HG03565 (cell line): Measurements from ENCODE around the gene RGS14.
A peak's percentile ranks its signal among the peaks of the same experiment; 100 is the strongest.

Source experiments
- ATAC-seq: cut with Tn5 transposase; IDR thresholded peaks from one replicate; pipeline ENCODE4 v1.9.1; 2021; ENCODE audit warnings: mild to moderate bottlenecking, moderate library complexity; ENCODE audit not compliant: unreplicated experiment

Gene RGS14, protein sequence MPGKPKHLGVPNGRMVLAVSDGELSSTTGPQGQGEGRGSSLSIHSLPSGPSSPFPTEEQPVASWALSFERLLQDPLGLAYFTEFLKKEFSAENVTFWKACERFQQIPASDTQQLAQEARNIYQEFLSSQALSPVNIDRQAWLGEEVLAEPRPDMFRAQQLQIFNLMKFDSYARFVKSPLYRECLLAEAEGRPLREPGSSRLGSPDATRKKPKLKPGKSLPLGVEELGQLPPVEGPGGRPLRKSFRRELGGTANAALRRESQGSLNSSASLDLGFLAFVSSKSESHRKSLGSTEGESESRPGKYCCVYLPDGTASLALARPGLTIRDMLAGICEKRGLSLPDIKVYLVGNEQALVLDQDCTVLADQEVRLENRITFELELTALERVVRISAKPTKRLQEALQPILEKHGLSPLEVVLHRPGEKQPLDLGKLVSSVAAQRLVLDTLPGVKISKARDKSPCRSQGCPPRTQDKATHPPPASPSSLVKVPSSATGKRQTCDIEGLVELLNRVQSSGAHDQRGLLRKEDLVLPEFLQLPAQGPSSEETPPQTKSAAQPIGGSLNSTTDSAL

DNA sequence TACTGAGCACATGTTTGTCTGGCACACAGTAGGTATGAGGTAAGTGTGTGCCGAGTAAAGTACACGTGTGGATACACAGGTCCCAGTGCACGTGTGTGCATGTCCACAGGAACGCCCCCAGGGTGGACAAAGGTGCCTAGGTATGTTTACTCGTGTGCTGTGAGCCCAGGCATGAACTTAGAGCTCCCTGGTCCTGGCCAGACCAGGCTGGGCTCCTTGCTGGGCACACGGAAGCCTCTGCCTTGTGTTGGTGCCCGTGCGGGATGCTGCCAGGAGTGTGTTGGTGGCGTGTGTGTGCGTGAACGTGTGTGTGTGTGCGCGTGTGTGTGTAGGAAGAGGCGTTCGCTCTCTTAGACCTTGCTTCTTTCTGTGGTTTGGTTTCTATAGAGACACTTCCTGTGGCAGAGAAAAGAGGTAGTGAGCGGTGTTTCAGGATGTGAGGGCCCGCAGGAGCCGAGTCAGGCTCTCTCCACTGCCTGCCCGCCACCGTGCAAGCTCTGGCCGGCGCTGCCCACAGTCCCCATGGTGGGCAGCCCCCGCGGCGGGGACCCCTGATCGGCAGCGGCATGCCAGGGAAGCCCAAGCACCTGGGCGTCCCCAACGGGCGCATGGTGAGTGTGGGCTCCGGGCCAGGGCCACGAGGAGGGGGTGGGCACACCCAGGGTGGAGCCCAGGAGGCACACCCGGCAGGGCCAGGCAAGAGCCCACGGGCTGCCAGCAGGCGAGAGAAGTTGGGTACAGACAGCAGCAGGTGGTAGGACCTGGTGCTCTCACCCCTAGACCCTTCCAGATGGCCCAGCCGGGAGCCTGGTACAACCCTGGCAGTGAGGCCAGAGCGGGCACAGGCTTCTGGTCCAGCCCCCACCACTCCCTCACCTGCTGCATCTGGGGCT, at the start of gene RGS14:
TSS of gene RGS14 (plus strand) at position 466 of the 893 bp plus-strand sequence. CDS start at position 567, 101 bp downstream.
- peak; percentile 85 for ATAC-seq

DNA sequence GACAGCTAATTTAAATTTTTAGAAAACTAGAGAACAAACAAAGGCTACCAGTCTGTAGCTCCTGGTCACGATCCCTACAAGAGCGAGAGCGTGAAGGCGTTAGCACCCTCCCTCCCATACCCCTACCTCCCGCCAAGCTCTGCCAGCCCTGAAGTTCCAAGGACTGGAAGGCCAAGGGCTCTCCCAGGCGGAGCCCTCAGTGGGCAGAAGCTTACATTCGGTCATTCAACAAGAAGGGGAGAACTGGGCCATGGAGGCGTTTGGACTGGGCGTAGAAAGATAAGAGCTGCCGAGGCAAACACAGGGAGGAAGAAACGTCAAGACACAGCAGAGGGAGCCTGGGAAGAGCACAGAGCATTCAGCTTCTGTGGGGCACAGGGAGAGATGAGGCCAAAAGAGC, 49.0 kb upstream of the RGS14 start:
- ATAC-seq = no peak

DNA sequence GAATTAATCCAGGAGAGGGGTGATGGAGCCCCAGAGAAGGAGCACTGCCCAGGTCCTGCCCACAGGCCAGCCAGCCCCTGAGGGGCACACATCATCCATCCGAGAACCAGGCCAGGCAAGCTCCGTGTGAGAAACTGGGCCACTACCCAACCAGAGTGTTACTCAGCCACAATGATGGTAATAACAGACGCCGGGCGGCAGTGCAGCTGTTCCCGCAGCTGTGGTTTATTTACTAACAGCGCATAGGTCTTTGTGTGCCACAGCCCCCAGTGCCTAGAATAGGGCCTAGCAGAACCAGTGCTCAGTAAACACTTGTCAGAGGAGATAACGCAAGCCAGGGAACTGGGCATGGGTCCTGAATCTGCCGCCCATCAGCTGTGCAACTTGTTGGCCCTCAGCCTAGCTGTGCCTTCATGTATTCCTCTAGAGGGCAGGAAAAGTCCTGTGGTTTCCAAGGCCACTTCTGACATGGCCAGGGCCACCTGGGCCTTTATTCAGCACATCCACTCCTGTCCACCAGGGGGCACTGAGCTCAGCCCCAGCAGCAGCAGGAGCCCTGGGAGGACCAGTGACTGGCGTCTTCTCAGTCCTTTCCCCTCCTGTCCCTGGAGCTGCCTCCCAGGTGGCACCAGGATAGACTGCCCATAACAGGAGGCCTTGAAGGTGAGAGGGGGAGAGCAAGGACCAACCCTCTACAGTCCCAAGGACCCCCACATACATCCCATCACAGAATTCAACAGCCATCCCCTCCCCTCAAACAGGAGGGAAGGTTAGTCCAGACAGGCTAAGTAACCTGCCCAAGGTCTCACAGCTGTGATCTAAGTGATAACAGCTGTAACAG, 48.2 kb upstream of the RGS14 start:
- no peak for ATAC-seq

DNA sequence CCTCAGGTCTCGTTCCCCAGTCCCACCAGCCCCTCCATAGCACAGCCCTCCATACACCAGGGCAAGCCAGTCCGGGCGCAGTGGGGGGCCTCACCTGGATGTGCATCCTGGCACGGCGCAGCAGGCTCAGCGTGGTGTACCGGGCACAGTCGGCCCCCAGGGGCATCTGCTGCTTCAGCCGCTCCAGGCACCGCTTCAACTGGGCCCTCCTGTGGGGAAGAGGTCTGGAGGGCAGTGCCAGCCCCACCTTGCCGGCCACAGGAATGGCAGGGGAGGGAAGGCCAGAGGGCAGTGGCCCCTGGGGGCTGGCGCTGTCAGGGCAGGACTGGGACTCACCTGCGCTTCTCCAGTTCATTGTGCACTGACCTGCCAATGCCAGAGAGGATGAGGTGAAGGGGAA, 47.4 kb upstream of the RGS14 start:
- ATAC-seq = no peak

DNA sequence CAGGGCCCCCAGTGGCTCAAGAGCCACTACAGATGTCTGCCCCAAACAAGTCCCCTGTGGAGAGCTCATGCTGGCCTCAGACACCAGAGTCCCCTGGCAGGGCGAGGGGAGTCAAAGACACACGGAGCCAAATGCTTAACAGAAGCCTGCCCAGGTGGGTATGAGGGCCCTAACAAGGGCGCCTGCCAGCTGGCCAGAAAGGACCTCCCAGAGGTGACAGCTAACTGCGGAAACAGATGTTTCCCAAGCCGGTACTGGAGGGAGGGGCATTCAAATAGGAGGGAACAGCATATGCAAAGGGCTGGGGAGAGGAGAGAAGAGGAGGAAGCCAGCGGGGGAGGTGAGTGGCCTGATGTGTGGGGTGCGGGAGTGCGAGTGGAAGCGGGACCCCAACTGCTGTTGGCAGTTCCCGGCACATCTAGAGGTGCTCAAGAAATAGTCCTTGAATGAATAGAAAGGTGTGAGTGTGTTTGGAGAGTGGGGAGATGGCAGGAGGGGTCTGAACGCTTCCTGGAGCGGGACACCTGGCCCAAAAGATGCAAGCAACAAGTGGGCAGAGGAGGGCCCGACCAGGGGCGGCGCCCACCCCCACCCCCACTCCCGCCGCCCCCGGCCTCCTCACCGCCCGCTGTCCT, 46.9 kb upstream of the RGS14 start:
- no peak for ATAC-seq

DNA sequence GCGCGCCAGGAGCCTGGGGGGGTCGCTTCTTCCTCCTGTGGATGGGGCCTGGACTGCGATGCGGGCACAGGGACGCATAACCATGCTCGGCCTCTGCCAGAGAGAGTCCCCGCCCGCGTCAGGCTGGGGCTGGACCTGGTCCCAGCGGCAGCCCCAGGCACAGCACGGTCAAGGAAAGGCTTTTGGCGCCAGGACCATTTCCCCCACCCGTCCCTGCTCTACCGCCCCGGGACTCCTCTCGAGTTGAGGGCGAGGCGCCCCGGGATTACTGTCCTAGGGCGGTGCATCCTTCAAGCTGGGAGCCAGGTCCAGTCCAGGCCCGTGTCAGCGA, 46.4 kb upstream of the RGS14 start:
- ATAC-seq = no peak

DNA sequence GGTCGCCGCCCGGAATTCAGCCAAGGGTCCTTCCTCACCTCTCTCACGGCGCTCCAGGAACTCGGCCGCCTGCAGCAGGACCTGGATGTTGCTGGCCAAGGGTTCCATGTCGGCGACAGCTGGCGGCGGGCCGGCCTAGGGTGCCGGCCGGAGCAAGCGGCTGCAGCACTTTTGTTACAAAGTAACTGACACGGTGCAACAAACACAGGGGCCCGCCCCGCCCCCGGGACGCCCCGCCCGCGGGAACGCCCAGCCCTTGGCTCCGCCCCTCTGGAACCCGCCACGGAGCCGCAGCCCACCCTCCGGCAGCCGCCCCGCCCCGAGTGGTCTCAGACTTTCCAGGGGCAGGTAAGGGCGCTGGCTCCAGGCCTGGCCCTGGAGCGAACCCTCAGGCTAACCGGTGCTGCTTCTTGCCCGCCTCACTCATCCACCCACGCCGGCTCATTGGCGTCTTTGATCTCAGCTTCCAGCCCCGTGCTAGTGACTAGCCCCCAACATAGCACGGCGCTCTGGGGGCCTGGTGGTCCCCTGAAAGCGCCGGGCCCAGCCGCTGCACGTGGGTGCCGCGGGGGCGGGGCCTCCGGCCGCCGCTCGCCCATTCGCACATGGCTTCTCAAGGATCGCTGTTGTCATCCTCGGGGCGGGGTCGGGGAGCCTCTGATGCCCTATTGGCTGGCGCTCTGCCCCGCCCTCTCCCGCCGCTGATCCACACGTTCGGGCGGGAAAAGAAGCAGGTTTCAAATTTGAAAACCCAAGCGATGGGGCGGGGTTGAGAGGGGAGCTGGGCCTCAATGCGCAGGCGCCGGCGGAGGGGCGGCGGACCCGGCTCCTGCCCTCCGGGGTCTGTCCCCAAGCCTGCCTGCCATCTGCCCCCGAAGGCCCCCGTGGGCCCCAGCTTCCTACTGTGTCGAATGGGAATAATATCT, 45.7 kb upstream of the RGS14 start, which contains the start of gene MXD3:
TSS of gene MXD3 (minus strand) at position 176 of the 926 bp plus-strand sequence. CDS start at position 108, 68 bp downstream.
- ATAC-seq = peak; percentile 55

DNA sequence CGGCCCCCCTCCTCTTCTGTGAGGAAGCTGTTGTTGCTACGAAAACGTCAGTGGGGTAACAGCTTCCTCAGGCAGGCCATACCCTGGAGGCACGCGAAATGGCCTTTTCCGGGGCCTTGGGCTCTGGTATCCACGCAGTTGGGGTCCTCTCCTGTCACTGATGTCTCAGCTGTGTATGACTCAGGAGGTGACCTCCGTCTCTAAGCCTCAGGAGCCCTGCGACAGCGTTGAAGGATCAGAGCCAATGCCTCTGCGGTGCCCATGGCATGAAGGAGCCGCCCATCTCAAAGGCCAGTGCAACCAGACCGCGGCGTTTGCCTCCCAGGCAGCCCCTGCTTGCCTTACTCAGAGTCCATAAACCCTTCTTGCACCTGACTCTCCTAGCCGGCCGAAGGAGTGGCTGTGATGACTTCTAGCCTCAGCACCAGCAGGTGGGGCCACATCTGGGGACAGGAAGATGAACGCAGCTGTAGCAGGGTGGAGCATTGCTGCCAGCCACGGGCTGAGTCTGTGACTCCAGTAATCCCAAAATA, 45.0 kb upstream of the RGS14 start:
- ATAC-seq = peak; percentile 23

DNA sequence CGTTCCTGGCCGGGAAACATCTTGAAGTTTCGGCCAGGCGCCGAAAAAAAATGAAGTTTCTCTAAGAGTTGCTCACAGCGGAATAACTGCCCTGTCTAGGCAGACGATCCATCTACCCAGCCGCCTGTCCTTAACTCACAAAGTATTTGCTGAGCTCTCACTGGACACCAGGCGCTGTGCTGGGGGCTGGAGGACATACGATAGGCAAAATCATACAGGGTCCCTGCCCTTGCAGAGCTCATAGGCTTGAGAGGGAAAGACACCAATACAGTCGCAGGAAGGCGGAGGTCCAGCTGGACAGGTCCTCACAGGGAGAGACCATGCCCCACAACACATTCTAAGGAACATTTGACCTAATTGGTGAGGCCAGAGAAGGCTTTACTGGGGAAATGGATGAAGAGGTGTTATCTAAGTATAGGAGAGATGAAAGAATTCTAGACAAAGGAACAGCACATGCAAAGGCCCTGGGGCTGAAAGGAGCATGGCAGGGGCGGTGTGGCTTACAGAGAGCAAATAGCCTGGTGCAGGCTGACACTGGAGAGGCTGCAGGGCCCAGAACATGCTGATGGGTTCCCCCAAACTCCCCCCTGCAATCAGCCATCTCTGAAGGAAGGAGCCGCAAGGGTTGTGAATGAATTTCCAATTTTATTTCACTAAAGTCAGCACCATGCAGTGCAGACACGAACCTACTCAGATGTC, 44.0 kb upstream of the RGS14 start:
- no peak for ATAC-seq

DNA sequence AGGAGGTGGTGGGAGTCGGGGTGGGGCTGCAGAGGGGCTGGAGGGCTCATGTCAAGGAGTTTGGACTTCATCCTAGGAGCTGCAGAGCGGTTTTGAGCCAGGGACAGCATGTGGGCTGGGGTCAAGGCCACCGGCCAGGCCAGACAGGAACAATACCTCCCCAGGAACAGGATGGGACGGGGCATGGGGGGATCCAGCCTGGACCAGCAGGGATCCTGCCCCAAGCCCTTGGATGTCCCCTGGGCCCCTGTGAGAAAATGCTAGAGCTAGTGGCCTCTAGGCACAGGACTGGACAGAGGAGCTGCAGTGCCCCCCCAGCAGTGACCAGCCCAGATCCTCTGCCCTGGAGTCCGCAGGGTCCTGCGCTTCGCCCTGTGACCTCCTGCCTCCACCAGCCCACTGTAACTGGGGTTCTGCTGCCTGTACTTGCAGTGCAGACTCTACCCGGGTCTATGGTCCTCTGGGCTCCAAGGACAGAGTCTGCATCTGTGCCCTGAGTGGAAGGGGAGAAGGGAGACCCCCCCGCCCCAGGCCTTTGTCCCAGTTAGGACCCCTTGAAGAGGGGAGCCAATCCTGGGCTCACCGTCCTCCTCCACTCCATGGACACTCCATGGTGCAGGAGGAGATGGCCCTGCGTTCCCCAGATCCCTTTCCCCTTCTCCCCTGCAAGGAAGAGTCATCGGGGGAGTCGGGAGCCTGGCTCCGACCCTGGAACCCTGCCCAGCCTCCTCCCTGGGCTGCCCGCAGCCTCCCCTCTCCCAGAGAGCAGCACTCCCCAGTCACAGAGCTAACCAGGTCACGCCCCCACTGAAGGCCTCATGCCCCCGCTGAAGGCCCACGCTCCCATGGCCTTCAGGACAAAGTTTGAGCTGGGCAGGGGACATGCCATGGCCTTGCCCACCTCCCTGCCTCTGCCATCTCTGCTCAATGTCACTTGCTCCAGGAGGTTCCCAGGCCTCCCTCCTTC, 43.1 kb upstream of the RGS14 start:
- ATAC-seq = no peak

DNA sequence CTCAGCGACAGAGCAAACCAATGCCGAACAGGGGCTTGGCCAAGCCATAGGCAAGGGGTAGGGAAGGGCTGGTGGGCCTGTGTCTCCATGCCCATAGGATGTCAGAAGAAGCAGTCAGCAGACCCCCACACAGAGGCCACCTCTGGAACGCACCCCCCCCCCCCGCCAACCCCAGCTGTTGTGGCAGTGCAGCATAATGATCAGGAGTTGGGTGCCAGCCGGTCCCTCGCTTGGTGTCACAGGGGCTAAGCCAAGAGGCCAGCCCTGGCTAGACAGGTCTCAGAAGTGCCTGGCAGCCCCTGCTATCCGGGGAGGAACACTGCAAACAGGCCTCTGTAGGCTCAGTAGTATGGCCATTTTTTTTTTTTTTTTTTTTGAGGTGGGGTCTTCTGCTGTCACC, 42.3 kb upstream of the RGS14 start:
- ATAC-seq = no peak

DNA sequence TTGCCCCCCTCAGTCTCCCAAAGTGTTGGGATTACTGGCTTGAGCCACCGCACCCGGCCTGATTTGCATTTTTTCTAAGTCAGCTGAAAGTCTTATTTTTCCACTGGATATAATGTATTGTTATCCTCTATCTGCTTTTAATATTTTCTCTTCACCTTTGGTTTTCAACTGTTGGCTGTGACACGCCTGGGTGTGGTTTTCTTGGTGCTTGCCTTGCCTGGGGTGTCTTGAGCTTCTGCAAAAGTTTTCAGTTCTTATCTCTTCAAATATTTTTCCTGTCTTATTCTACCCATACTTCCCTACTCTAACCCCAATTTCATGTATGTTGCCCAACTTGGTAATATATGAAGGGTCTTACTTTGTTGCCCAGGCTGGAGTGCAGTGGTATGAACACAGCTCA, 41.7 kb upstream of the RGS14 start:
- no peak for ATAC-seq

DNA sequence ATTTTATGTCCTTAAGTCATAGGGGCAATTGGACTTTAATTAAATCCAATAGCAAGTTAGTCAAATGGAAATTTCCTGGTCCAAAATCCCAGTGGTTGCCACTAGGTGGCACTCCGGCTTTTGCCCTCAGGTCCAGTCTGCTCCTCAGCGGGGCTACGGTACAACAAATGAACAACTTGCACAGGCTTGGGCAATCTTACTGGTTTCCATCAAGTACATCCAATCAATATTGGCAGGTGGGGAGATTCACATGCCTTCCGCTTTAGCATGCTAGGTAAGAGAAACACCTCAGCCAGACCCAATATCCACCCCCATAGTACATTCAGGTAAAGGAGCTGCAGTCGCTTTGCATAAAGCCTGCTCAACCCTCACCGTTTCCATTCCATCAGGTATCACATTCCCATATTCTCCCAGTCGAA, 39.8 kb upstream of the RGS14 start:
- ATAC-seq = no peak

DNA sequence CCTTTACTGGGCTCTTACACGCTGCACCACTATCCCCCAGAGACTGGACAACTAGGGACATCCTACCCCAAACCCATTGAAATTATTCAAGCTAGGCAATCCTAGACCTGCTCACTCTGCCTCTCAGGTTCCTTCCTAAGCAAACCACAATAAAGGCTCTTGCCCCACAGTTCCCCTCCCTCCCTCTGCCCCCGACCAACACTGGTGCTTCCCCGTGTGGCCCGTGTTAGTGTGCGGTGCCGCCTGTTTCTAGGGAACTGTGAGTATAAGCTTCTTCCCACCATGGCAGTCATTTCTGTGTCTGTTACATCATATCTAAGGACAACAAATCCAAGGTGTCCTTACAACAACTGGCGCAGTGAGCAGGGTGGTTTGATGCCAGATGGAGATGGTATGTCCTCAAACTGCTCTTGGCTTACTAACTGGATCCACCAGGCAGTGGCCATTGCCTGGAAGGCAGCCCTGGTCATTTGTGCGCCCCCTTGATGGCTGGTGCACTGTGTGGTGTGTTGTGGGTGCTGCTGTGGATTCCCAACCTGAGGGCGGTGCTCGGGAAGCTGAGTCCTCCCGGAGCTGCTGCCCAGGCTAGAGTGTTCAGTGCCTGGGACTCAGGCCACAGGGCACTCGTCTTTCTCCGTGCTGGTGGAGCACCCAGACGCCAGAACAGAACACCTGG, 37.7 kb upstream of the RGS14 start:
- ATAC-seq = no peak

DNA sequence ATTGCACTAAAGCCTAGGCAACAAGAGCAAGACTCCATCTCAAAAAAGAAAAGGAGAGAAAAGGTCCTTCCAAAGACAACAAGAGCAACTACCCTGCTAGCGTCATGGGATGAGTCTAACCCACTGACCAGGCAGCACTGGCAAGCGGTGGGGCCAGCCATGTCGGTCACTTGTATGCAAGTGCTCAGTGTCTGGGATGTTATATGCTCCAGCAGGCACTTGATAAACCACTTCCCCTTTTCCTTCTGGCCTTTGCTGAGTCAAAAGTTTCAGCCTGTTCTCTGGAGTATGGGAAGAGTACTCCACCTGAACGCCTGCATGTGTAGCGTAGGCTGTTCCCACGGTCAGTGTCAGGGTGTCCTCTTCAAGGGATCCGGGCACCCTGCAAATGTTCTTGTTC, 36.8 kb upstream of the RGS14 start:
- no peak for ATAC-seq

DNA sequence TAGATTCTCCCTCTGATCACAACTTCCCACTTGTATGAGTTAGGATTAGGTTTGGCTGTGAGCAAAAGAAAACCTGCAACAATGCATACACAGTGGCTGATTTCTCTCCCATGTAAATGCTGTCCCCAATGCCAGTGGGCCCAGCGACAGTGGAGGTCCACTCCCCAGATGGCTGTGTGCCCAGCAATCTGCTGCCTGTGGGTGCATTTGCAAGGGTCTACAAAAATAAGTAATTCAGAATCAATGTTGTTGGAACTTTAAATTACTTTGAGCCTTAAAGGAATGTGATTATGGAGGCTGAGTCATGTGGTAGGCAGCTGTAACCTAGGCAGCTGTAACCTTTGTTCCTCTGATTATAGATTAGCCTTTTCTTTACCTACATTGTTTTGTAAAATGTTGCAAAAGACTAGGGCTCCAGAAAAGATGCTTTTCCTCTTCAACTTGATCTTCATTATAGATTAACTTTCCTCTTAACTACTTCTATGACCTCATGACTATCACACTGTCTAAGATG, 31.8 kb upstream of the RGS14 start:
- ATAC-seq = no peak
